ENCODE results near the gene DYRK1A. TPM values are rescaled to one million over a fixed set of nuclear protein-coding genes. Genes with fewer than 3 reads are reported as not detected.

The DYRK1A gene
- total RNA-seq, 2 experiments from 2014 or later, result 109 to 122 TPM

GRCh38 chr21:37383086-37383485, 16.5 kb downstream of the DYRK1A start:
- Mint-ChIP-seq H3K27ac (no peak overlapping the region), H3K4me3 (no peak overlapping the region), H3K36me3 (peaks cover 41% of the 10 kb centered on the region), H3K27me3 (no peaks in the 10 kb centered on the region), H3K9me3 (no peaks in the 10 kb centered on the region), H3K4me1 (peaks cover 64% of the 10 kb centered on the region)
- DNase-seq (no peak), ATAC-seq (ENCODE audit: low read depth) (no peak)
- POLR2A ChIA-PET, result interaction anchor here (0.6 to 0.7 kb wide), 2 partner anchors 118 to 124 kb away, joined by 3 to 4 read pairs; no protein-coding TSS in a partner anchor

GRCh38 chr21:37383784-37384311, 17.3 kb downstream of the DYRK1A start:
- DNase-seq, result no peak
- Mint-ChIP-seq H3K4me1 (peaks cover 58% of the 10 kb centered on the region), H3K9me3 (no peaks in the 10 kb centered on the region), H3K27ac (no peak overlapping the region), H3K4me3 (no peak overlapping the region), H3K36me3 (peaks cover 37% of the 10 kb centered on the region), H3K27me3 (no peaks in the 10 kb centered on the region)
- ATAC-seq (ENCODE audit: low read depth), result no peak
- POLR2A ChIA-PET, result no interaction called here

- H3K4me1 Mint-ChIP-seq, result peaks cover 56% of the 10 kb centered on the region
- ATAC-seq (ENCODE audit: low read depth), result no peak
- no peak overlapping the region for H3K27ac Mint-ChIP-seq
- H3K36me3 Mint-ChIP-seq, result peaks cover 33% of the 10 kb centered on the region
- POLR2A ChIA-PET, result no interaction called here
- H3K9me3 Mint-ChIP-seq, result no peaks in the 10 kb centered on the region
- no peaks in the 10 kb centered on the region for H3K27me3 Mint-ChIP-seq
- no peak for DNase-seq
- no peak overlapping the region for H3K4me3 Mint-ChIP-seq
Observed at GRCh38 chr21:37384416-37384815, 17.8 kb downstream of the DYRK1A start.

- ATAC-seq (ENCODE audit: low read depth) (no peak), DNase-seq (no peak)
- no peaks in the 10 kb centered on the region for H3K27me3 Mint-ChIP-seq
- H3K36me3 Mint-ChIP-seq, result peaks cover 32% of the 10 kb centered on the region
- POLR2A ChIA-PET, result no interaction called here
- H3K4me3 Mint-ChIP-seq, result no peak overlapping the region
- peaks cover 55% of the 10 kb centered on the region for H3K4me1 Mint-ChIP-seq
- H3K9me3 Mint-ChIP-seq, result no peaks in the 10 kb centered on the region
- no peak overlapping the region for H3K27ac Mint-ChIP-seq
Observed at GRCh38 chr21:37385179-37385765, 18.7 kb downstream of the DYRK1A start.

GRCh38 chr21:37386151-37386550, 19.6 kb downstream of the DYRK1A start:
- ATAC-seq (ENCODE audit: low read depth) (no peak), DNase-seq (no peak)
- Mint-ChIP-seq H3K27me3 (no peaks in the 10 kb centered on the region), H3K27ac (no peak overlapping the region), H3K9me3 (no peaks in the 10 kb centered on the region), H3K36me3 (peaks cover 26% of the 10 kb centered on the region), H3K4me3 (no peak overlapping the region), H3K4me1 (peaks cover 55% of the 10 kb centered on the region)
- POLR2A ChIA-PET, result no interaction called here

- peaks cover 53% of the 10 kb centered on the region for H3K4me1 Mint-ChIP-seq
- no peak overlapping the region for H3K27ac Mint-ChIP-seq
- POLR2A ChIA-PET, result no interaction called here
- no peaks in the 10 kb centered on the region for H3K27me3 Mint-ChIP-seq
- no peak for DNase-seq
- H3K36me3 Mint-ChIP-seq, result peaks cover 17% of the 10 kb centered on the region
- no peaks in the 10 kb centered on the region for H3K9me3 Mint-ChIP-seq
- ATAC-seq (ENCODE audit: low read depth), result no peak
- H3K4me3 Mint-ChIP-seq, result no peak overlapping the region
Observed at GRCh38 chr21:37389456-37389855, 22.9 kb downstream of the DYRK1A start.

GRCh38 chr21:37391666-37392065, 25.1 kb downstream of the DYRK1A start:
- POLR2A ChIA-PET, result no interaction called here
- DNase-seq (no peak), ATAC-seq (ENCODE audit: low read depth) (no peak)
- H3K27me3 Mint-ChIP-seq, result no peaks in the 10 kb centered on the region
- no peaks in the 10 kb centered on the region for H3K9me3 Mint-ChIP-seq
- H3K36me3 Mint-ChIP-seq, result peaks cover 15% of the 10 kb centered on the region
- peaks cover 45% of the 10 kb centered on the region for H3K4me1 Mint-ChIP-seq
- H3K27ac Mint-ChIP-seq, result no peak overlapping the region
- no peak overlapping the region for H3K4me3 Mint-ChIP-seq

- ATAC-seq (ENCODE audit: low read depth) (no peak), DNase-seq (no peak)
- Mint-ChIP-seq H3K9me3 (no peaks in the 10 kb centered on the region), H3K4me1 (peaks cover 42% of the 10 kb centered on the region), H3K27me3 (no peaks in the 10 kb centered on the region), H3K36me3 (peaks cover 12% of the 10 kb centered on the region), H3K27ac (no peak overlapping the region), H3K4me3 (no peak overlapping the region)
- POLR2A ChIA-PET, result no interaction called here
Observed at GRCh38 chr21:37392441-37392840, 25.9 kb downstream of the DYRK1A start.

- Mint-ChIP-seq H3K4me1 (peaks cover 42% of the 10 kb centered on the region), H3K27ac (peak overlapping the region; percentile 12), H3K9me3 (no peaks in the 10 kb centered on the region), H3K36me3 (peaks cover 8% of the 10 kb centered on the region), H3K4me3 (no peak overlapping the region), H3K27me3 (no peaks in the 10 kb centered on the region)
- ATAC-seq (ENCODE audit: low read depth), result no peak
- no peak for DNase-seq
- POLR2A ChIA-PET, result no interaction called here
Observed at GRCh38 chr21:37393030-37393429, 26.5 kb downstream of the DYRK1A start.

- H3K9me3 Mint-ChIP-seq, result no peaks in the 10 kb centered on the region
- H3K27me3 Mint-ChIP-seq, result no peaks in the 10 kb centered on the region
- DNase-seq (no peak), ATAC-seq (ENCODE audit: low read depth) (no peak)
- no peak overlapping the region for H3K27ac Mint-ChIP-seq
- H3K4me1 Mint-ChIP-seq, result peaks cover 48% of the 10 kb centered on the region
- H3K36me3 Mint-ChIP-seq, result peaks cover 8% of the 10 kb centered on the region
- POLR2A ChIA-PET, result no interaction called here
- H3K4me3 Mint-ChIP-seq, result no peak overlapping the region
Observed at GRCh38 chr21:37393786-37394185, 27.2 kb downstream of the DYRK1A start.

- Mint-ChIP-seq H3K27ac (no peak overlapping the region), H3K4me1 (peaks cover 50% of the 10 kb centered on the region), H3K9me3 (no peaks in the 10 kb centered on the region), H3K27me3 (no peaks in the 10 kb centered on the region), H3K36me3 (peaks cover 17% of the 10 kb centered on the region), H3K4me3 (no peak overlapping the region)
- DNase-seq (no peak), ATAC-seq (ENCODE audit: low read depth) (no peak)
- POLR2A ChIA-PET, result no interaction called here
Observed at GRCh38 chr21:37395961-37396360, 29.4 kb downstream of the DYRK1A start.

- DNase-seq (no peak), ATAC-seq (ENCODE audit: low read depth) (no peak)
- no peak overlapping the region for H3K4me3 Mint-ChIP-seq
- peaks cover 42% of the 10 kb centered on the region for H3K4me1 Mint-ChIP-seq
- H3K36me3 Mint-ChIP-seq, result peaks cover 21% of the 10 kb centered on the region
- POLR2A ChIA-PET, result no interaction called here
- peaks cover 2% of the 10 kb centered on the region for H3K9me3 Mint-ChIP-seq
- H3K27me3 Mint-ChIP-seq, result no peaks in the 10 kb centered on the region
- no peak overlapping the region for H3K27ac Mint-ChIP-seq
Observed at GRCh38 chr21:37396855-37397254, 30.3 kb downstream of the DYRK1A start.

- Mint-ChIP-seq H3K4me3 (peak overlapping the region; percentile 45), H3K27me3 (no peaks in the 10 kb centered on the region), H3K36me3 (peaks cover 29% of the 10 kb centered on the region), H3K9me3 (peaks cover 9% of the 10 kb centered on the region), H3K4me1 (peaks cover 36% of the 10 kb centered on the region), H3K27ac (peak overlapping the region; percentile 44)
- POLR2A ChIA-PET, result interaction anchor here (1.2 kb wide), 1 partner anchor 32 kb away, joined by 3 read pairs; the partner anchor contains the start of gene DYRK1A
- ATAC-seq (ENCODE audit: low read depth) (peak; percentile 88), DNase-seq (no peak)
Observed at GRCh38 chr21:37398697-37399096, 32.1 kb downstream of the DYRK1A start.

GRCh38 chr21:37402251-37402867, 35.8 kb downstream of the DYRK1A start:
- Mint-ChIP-seq H3K9me3 (peaks cover 9% of the 10 kb centered on the region), H3K27me3 (no peaks in the 10 kb centered on the region), H3K36me3 (peaks cover 29% of the 10 kb centered on the region), H3K27ac (no peak overlapping the region), H3K4me1 (peaks cover 43% of the 10 kb centered on the region), H3K4me3 (no peak overlapping the region)
- POLR2A ChIA-PET, result interaction anchor here (1.2 kb wide), 1 partner anchor 36 kb away, joined by 3 read pairs; the partner anchor contains the start of gene DYRK1A
- DNase-seq (no peak), ATAC-seq (ENCODE audit: low read depth) (no peak)
